SU-DHL-6 (cell line): ENCODE results near the gene OTOGL.
"Not testable (repeated sequence)": the region's sequence is repeated elsewhere in the genome, so short reads cannot be mapped to it uniquely, and the experiment has no call there.

Source experiments
- H2AFZ ChIP-seq: fragments of 200-600 bp; sonication (generic); 2 replicates; pipeline ENCODE4 v1.6.1; 2014; ENCODE audit warnings: low read depth, mild to moderate bottlenecking, moderate library complexity, mixed read lengths, antibody characterized with exemption, low read length; ENCODE audit not compliant: severe bottlenecking
- H3F3A ChIP-seq: fragments of 200-600 bp; shearing (Covaris generic); 2 replicates; pipeline ENCODE4 v1.6.0; 2016; ENCODE audit warnings: antibody characterized with exemption, mild to moderate bottlenecking; ENCODE audit not compliant: insufficient read depth
- H3K27ac ChIP-seq: fragments of 200-600 bp; sonication (generic); 2 replicates; pipeline ENCODE4 v1.5.1; 2016; ENCODE audit warnings: low read depth, mild to moderate bottlenecking, low read length, moderate library complexity, mixed read lengths
- H3K27me3 ChIP-seq: fragments of 200-600 bp; sonication (generic), shearing (Covaris generic); 2 replicates; pipeline ENCODE4 v1.6.0; 2014; ENCODE audit warnings: mild to moderate bottlenecking, low read length
- H3K36me3 ChIP-seq: fragments of 200-600 bp; sonication (generic); 2 replicates; pipeline ENCODE4 v1.6.1; 2014; ENCODE audit warnings: mild to moderate bottlenecking, low read length, mixed read lengths
- H3K4me2 ChIP-seq: fragments of 300-600, 200-600 bp; shearing (Covaris generic), sonication (generic); 2 replicates; pipeline ENCODE4 v1.6.0; 2014; ENCODE audit warnings: low read length, low read depth, mild to moderate bottlenecking; ENCODE audit not compliant: poor library complexity, severe bottlenecking
- H3K4me3 ChIP-seq: fragments of 200-600 bp; sonication (generic); 2 replicates; pipeline ENCODE4 v1.5.1; 2014; ENCODE audit warnings: antibody characterized with exemption, low read length, mild to moderate bottlenecking, mixed read lengths; ENCODE audit not compliant: insufficient read depth, poor library complexity, severe bottlenecking
- H3K79me2 ChIP-seq: fragments of 200-600 bp; sonication (generic); 2 replicates; pipeline ENCODE4 v1.6.1; 2014; ENCODE audit warnings: mild to moderate bottlenecking, low read length, moderate library complexity; ENCODE audit not compliant: insufficient read depth
- H3K9ac ChIP-seq: fragments of 200-600 bp; sonication (generic); 2 replicates; pipeline ENCODE4 v1.7.0; 2014; ENCODE audit warnings: mild to moderate bottlenecking, low read length
- H3K9me2 ChIP-seq: fragments of 200-600 bp; sonication (generic); replicated peaks from 2 replicates; pipeline ENCODE4 v1.6.1; 2014; ENCODE audit warnings: low read length; ENCODE audit not compliant: insufficient read depth
- H3K9me3 ChIP-seq: fragments of 200-600 bp; sonication (generic); 2 replicates; pipeline ENCODE4 v1.6.1; 2014; ENCODE audit warnings: low read length, mixed read lengths; ENCODE audit not compliant: insufficient read depth
- H4K20me1 ChIP-seq: fragments of 200-600 bp; sonication (generic); 2 replicates; pipeline ENCODE4 v1.6.1; 2014; ENCODE audit warnings: low read depth, mild to moderate bottlenecking, antibody characterized with exemption, low read length, moderate library complexity, mixed read lengths
- EZH2phosphoT487 ChIP-seq: fragments of 200-600 bp; sonication (generic), shearing (Covaris generic); conservative IDR thresholded peaks from 2 replicates; pipeline ENCODE4 v1.6.1; 2018; ENCODE audit warnings: mild to moderate bottlenecking, antibody characterized with exemption, low read length, moderate library complexity, mixed read lengths
- TF ChIP-seq, protein P1 (sequence below): fragments of 200-600 bp; sonication (generic); IDR thresholded peaks from one replicate; pipeline ENCODE4 v1.5.1; 2017; ENCODE audit warnings: antibody characterized with exemption, mild to moderate bottlenecking, low read length, moderate library complexity; ENCODE audit not compliant: insufficient read depth, poor library complexity, severe bottlenecking

OTOGL gene

DNA sequence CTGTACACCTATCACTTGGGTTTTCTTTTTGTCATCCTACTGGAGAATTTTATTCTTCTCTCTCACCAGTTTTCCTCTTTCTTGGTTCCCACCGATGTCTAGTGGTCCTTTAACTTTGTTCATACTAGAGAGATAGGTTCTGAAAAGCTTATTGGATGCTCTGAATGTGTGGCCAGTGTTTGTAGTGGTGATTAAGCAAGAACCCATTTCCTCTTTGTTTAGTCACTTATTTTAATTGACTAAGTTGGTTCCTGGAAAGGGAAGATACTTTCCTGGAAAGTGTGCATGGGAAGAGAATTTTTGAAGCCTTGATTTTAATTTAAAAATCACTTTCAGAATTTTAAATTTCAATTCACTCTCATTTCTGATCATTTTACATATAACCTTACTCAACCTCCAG, 127.2 kb downstream of the OTOGL start:
- no peaks in the 10 kb centered on the region for H3F3A ChIP-seq
- no peaks in the 10 kb centered on the region for H3K27me3 ChIP-seq
- H4K20me1 ChIP-seq = no peaks in the 10 kb centered on the region
- no peaks in the 10 kb centered on the region for H3K9me3 ChIP-seq
- H3K4me2 ChIP-seq = no peak overlapping the region
- no peaks in the 10 kb centered on the region for H3K36me3 ChIP-seq
- TF ChIP-seq, protein P1, sequence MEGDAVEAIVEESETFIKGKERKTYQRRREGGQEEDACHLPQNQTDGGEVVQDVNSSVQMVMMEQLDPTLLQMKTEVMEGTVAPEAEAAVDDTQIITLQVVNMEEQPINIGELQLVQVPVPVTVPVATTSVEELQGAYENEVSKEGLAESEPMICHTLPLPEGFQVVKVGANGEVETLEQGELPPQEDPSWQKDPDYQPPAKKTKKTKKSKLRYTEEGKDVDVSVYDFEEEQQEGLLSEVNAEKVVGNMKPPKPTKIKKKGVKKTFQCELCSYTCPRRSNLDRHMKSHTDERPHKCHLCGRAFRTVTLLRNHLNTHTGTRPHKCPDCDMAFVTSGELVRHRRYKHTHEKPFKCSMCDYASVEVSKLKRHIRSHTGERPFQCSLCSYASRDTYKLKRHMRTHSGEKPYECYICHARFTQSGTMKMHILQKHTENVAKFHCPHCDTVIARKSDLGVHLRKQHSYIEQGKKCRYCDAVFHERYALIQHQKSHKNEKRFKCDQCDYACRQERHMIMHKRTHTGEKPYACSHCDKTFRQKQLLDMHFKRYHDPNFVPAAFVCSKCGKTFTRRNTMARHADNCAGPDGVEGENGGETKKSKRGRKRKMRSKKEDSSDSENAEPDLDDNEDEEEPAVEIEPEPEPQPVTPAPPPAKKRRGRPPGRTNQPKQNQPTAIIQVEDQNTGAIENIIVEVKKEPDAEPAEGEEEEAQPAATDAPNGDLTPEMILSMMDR = no peak
- no peak for TF ChIP-seq EZH2phosphoT487
- H3K4me3 ChIP-seq = no peak overlapping the region
- H3K9ac ChIP-seq = no peak overlapping the region
- no peaks in the 10 kb centered on the region for H3K9me2 ChIP-seq
- no peak overlapping the region for H2AFZ ChIP-seq
- no peaks in the 10 kb centered on the region for H3K79me2 ChIP-seq
- no peak overlapping the region for H3K27ac ChIP-seq

DNA sequence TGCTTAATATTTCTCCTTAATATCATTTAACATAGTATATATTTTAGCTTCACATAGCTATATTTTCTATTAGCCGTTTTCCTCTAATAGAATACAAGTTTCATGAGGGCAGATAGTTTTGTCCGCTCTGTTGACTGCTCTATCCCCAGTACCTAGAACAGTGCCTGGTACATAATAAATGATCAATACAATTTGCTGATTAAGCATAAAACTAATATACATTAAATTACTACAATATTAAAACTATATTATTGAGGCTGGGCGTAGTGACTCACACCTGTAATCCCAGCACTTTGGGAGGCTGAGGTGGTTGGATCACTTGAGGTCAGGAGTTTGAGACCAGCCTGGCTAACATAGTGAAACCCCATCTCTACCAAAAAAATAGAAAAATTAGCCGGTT, 128.6 kb downstream of the OTOGL start:
- H4K20me1 ChIP-seq, H3K79me2 ChIP-seq, H3K9me2 ChIP-seq, H3K9me3 ChIP-seq, H3K27me3 ChIP-seq, H3K4me3 ChIP-seq, H2AFZ ChIP-seq, H3K4me2 ChIP-seq, H3K27ac ChIP-seq, H3K9ac ChIP-seq, H3F3A ChIP-seq, H3K36me3 ChIP-seq: not testable (repeated sequence)

DNA sequence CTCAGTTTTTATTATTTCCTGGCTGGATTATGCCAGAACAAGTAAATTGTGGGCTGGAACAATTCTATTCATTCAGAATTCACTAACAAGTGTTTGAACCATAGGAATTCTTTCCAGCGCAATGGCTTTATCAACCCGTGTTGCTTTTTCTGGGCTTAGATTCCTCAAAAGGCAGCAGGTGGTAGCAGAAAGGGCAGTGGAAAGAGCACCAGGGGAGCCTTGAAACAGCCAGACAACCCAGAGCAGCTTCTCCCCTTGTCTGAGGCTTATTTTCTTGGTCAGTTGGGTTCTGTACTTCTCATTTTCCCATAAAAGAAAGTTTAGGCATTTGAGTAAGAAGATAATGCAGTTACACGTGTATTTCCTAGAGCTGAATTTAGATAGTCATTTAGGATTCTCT, 130.7 kb downstream of the OTOGL start:
- Histone ChIP-seq H3K9ac (no peak overlapping the region), H3K9me2 (no peaks in the 10 kb centered on the region), H3K27me3 (no peaks in the 10 kb centered on the region), H3K9me3 (no peaks in the 10 kb centered on the region), H3F3A (no peaks in the 10 kb centered on the region), H4K20me1 (no peaks in the 10 kb centered on the region), H3K4me2 (no peak overlapping the region), H3K79me2 (no peaks in the 10 kb centered on the region), H3K36me3 (no peaks in the 10 kb centered on the region), H3K4me3 (no peak overlapping the region), H2AFZ (no peak overlapping the region), H3K27ac (no peak overlapping the region)
- TF ChIP-seq EZH2phosphoT487 = no peak
- TF ChIP-seq, protein P1 = no peak

DNA sequence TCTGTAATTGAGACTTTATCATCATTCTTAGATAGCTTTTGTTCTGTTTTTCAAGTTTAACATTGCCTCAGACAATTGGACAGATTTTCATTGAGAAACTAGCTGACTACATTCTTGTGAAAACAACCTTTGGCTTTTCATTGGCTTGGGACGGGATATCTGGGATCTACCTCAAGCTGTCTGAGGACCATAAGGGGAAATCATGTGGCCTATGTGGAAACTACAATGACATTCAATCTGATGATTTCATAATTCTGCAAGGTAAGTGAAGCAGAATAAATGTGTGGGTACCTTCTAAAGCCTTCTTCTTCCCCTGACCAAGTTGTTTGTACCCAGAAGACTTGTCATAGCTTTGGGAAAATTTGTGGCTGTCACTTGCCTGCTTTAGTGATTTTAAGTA, 133.5 kb downstream of the OTOGL start:
- no peaks in the 10 kb centered on the region for H3K27me3 ChIP-seq
- no peaks in the 10 kb centered on the region for H3K36me3 ChIP-seq
- H3K4me2 ChIP-seq = no peak overlapping the region
- H4K20me1 ChIP-seq = no peaks in the 10 kb centered on the region
- no peak overlapping the region for H3K4me3 ChIP-seq
- H3K27ac ChIP-seq = no peak overlapping the region
- no peaks in the 10 kb centered on the region for H3K79me2 ChIP-seq
- no peak overlapping the region for H2AFZ ChIP-seq
- H3K9me2 ChIP-seq = no peaks in the 10 kb centered on the region
- H3K9me3 ChIP-seq = no peaks in the 10 kb centered on the region
- no peaks in the 10 kb centered on the region for H3F3A ChIP-seq
- TF ChIP-seq, protein P1 = no peak
- no peak for TF ChIP-seq EZH2phosphoT487
- H3K9ac ChIP-seq = no peak overlapping the region
